HG03432 (cell line): ENCODE data around the gene NIT1.

ENCODE experiments used
- ATAC-seq: cut with Tn5 transposase; IDR thresholded peaks from one replicate; pipeline ENCODE4 v1.9.1; 2021; ENCODE audit warnings: mild to moderate bottlenecking, moderate library complexity; ENCODE audit not compliant: unreplicated experiment

NIT1 gene

DNA sequence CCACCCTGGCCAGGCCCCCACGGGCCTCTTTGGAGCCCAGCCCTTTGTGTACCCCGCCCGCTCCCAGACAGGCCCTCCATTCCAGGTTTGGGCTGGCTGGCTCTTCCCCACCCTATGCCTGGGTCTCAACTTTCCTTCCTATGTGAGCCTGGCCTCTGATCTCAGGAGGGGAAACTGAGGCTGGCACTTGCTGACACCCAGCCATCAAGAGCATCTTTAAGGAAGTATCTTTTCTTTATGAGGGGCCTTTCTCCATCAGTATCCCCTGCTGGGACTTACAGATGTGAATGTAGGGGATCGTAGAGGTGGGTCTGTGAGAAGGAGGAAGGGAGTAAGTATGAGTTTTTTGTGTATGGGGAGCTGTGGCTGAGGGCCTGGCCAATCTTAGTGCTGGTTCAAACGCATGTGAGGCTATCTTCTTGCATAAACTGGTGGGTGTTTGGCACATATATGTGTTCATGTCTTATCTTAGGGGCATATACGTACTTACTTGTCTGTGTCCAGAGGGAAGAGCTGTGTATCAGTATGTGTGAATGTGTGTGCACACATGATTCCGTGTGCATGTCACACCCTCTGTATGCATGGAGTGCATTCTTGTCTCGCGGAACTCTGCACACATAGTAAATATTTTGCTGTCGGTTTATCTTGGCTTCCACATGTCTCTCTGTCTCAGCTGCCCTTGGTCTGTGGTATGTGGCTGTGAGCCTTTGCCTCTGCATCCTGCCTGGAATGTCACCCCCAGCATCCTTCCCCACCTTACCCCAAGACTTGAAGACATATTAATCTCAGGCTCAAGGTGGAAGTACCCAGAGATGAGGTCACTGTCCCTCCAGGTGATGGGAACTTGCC, 33.9 kb upstream of the NIT1 start:
- no peak for ATAC-seq

DNA sequence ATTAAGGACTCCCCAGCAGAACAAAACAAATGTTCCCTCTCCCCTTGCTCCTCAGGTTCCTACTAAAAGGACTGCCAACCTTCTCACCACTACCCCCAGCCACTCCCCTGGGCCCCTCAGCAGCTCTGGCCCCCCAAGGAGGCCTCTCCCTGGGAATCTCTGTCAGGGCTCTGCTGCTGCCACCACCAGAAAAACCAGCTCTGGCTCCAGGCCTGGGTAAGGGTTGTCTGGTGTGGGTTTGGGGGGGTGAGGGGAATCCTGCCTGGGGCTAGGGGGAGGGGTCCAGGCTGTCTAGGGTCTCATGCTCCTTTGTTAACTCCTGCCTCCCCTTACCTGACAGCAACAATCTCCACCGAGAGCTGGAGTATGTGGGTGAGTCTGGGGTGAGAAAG, 33.3 kb upstream of the NIT1 start:
- no peak for ATAC-seq

DNA sequence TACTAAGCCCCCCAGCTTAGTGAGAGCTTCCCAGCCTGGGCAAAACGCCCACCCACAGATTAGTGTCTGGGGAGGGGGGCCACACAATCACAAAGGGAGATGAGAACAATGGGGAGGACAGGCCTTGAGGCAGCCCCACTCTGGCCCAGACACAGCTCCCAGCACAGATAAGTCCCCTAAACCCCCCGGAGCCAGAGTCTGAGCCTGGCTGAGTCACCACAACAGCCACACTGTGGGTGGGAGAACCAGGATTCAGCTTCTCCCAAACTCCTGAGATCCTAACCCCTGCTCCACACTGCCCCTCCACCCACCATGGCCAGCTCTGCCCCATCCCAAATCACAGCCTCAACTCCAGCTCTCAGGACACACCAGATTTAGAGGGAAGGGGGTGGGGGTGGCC, 32.7 kb upstream of the NIT1 start:
- ATAC-seq = no peak

DNA sequence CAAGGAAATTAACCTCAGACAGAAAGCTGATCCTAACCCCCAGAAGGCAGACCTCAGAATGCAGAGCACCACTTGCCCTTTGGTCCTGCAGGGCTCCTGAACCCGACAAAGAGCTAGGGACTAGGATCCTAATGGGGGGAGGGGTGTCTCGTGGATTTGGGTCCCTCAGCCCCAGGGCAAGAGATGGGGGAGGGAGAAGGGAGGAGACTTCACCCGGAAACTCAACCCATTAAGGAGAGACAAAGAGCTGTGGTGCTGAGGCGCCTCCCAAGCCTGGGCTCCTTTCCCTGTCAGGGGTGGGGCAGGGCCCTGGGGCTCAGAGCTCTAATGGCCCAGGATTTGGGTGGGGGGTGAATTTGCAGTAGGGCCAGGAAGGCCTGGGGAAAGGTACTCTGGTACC, 31.4 kb upstream of the NIT1 start:
- ATAC-seq = no peak

DNA sequence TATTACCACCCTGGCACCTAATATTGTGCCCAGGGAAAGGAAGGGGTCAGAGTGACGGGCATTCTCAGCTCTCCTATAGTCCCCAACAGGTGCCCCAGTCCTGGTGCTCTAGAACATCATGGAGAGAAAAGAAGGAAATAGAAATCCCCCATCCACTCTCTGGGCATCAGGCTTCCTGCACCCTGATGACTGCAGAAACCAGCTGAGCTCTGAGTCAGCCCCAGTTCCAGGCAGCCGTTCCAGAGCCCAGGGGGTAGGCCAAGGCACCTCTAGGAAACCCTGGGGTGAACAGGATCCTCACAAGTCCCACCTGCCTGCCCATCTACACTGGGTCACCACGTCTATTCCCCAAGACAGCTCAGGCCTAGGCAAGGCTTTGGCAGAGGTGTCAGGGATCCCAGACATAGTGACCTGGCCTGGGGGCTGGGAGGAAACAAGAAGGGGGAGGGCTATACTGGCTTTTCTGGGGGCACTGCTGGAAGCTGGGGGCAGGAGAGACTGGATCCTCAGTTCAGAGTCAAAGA, 29.3 kb upstream of the NIT1 start:
- no peak for ATAC-seq

DNA sequence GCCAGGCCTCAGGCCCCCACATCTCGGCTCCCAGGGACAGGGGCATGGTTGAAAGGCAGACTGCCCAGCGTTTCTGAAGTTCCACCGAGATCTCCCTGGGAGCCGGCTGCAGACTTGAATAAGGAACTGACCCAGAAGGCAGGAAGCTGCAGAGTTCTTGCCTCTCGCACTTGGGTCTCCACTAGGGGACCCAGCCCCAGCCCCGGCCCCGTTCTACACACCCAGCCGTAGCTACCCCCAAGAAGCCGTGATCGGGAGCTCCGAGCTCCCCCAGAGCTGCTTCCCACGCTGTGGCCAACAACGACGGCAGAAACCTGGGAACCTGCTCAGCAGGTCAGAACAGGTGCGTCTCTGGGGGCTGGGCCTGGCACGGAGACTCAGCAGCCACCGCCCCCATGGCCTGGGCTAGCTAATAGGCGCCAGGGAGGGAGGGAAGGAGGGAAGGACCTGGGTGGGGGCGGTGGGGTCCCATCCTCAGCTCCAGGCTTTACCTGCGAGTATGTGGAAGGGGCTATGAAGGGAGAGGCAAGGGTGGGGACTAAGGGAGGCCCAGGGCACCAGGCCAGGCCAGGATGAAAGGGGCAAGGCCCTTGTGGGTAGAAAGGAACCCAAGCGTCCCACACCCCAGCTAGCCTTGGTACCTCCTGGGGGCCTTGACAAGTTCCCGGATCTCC, 28.5 kb upstream of the NIT1 start, which contains the start of gene NECTIN4:
Gene NECTIN4, minus strand, starts transcription at position 308 of the 674 bp plus-strand sequence. Its CDS starts 262 bp downstream, at position 46.
- no peak for ATAC-seq

DNA sequence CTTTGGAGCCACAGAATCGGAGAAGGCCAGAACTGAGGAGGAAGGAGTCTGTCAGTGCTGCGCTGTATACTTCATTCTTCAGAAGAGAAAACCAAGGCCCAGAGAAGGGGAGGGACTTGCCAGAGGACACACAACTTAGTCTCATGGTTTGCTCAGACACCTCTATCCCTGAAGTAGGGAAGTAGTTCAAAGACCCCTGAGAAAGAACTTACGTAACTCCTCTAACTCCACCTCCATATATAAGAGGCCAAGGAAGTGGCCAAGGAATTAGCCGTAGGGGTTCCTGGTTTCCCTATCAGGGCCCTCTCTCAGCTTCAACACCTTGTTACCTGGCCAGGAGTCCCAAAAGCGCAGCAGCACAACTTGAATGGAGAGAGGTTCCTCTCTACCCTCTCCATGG, 28.0 kb upstream of the NIT1 start:
- no peak for ATAC-seq

DNA sequence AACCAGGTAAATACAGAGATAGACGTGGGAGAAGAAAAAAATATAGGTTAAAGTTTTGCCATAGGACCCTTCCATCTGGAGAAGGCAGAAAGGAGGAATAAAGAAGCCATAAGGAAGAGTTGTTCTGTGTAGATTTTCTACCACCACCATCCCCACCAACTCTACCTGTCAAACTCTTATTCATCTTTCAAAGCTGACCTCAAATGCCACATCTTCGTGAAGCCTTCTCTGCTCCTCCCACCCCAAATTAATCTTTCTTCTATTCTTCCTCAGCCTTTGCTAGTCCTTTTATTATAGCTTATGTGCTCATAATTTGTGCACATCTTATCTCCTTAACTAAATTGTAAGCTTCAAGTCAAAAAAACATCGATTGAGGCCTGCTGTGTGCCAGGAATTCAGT, 27.3 kb upstream of the NIT1 start:
- ATAC-seq = no peak

DNA sequence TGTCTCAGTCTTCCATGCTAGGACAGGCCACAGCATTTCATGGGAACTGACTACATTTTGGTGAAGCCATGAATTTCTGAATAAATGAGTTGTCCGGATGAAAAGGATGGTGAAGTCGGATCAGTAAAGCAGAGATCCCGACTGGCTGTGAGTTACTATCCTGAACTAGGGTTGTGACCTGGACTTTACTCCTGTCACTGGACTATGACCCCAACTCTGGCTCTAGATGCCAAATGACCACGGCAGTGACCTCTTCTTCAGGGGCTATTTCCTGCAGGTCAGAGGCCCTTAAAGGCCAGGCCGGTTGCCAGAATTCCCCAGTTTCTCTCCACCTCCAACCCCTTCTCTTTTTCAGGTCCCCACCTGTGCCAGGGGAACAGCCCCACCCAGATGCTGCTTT, 26.8 kb upstream of the NIT1 start:
- no peak for ATAC-seq

DNA sequence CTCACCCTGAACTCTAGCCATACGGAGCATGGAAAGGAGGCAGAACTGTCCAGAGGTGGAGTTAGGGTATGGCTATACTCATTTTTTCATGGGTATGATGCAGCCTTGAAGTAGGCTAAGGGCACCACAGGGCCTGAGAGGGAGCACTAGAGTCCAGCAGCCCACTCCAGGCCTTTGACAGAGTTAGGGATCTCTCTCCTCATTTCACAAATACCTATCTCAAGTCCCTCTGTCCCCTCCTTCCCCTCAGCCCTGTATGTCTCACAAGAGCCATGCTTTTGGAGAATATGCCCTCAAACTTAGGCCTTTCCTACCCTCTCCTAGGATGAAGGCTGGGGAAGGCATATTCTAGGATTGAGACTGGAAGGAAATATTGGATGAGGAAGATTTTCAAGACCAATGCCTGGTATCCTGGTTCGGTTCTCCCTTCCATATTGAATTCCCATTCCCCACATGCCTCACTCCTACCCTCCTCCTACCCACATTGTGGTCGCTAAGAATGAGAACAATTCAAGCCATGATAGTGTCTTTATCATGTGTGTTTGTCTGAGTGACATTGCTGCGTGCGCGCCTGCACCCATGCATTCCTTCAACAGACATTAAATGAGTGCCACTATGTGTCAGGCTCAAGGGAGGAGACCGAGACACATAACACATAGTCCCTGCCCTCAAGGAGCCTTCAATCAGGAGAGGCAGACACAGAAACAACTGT, 26.0 kb upstream of the NIT1 start:
- ATAC-seq = no peak

DNA sequence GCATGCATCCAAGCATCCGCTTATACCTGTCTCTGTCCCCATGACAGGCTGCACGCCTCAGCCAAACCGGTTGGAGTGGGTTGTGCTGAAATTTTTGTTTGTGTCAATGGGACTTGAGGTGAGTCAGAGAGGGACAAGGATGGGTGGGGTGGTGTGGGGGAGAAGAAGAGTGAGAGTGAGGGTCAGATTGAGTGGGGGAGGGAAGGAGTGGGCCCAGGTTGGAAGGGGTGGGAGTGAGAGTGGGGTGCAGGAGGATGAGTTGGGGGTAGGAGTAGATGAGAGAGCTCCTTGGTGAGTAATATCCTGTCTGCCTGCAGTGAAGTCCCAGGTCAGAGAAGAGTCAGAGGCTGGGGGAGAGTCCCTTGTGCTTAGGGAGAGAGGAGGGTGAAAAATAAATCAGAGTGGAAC, 25.3 kb upstream of the NIT1 start:
- peak; percentile 41 for ATAC-seq

DNA sequence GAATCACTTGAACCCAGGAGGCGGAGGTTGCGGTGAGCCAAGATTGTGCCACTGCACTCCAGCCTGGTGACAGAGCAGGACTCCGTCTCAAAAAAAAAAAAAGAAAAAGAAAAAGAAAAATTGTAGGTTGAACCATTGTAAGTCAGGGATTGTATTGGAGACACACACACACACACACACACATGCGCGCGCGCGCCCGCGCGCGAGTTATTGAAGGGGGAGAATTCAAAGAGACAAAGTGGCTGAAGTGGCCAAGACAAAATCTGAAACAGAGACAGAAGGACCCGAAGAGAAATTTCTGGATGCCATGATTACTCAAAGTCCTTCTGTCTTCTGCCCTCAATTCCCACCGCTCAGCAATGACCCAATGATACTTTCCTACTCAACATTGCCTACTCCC, 23.4 kb upstream of the NIT1 start:
- ATAC-seq = no peak

DNA sequence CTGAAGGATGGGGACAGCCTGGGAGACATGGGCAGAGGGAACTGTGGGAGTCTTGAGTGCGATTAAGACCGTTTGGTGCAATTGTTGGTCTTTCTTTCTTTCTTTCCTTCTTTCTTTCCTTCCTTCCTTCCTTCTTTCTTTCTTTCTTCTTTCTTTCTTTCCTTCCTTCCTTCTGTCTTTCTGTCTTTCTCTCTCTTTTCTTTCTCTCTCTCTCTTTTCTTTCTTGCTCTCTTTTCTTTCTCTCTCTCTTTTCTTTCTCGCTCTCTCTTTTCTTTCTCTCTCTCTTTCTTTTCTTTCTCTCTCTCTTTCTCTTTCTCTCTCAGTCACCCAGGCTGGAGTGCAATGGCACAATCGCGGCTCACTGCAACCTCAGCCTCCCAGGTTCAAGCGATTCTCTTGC, 22.7 kb upstream of the NIT1 start:
- ATAC-seq = no peak

DNA sequence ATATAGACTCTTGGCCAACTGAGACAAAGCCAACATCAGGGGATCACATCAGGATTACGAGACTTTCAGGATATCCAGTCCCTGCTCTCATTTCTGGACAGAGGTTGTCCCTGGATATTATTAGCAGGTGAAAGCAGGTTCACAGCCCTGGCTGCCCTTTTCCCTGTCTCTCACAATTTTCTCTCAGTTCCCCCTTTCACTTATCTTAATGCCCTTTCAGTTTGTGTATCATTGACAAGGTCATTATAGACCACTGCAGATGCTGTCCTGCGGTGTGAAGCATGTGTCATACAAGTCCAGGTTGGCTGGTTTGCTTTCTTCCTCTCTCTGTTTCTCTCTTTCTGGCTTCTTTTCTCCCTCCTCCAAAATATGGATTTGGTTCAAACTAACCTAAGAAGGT, 21.9 kb upstream of the NIT1 start:
- peak; percentile 46 for ATAC-seq

DNA sequence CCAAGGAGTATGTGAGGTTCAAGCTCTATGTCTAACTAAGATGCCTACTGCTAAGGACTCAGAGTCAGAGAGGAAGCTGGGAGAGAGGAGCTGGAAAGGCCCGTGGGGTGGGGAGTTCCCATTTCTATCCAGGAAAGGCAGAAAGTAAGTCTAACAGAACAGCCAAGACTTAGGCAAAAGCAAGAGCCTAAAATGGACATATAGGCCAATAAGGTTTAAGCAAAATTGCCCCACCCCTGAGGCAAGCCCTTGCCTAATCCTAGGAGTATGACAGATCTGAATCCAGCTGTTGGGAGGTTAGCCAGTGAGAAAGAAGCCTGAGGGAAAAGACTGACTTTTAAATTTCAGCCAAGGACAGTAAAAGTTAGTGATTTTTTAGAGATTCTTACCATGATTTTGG, 21.4 kb upstream of the NIT1 start:
- ATAC-seq = no peak

DNA sequence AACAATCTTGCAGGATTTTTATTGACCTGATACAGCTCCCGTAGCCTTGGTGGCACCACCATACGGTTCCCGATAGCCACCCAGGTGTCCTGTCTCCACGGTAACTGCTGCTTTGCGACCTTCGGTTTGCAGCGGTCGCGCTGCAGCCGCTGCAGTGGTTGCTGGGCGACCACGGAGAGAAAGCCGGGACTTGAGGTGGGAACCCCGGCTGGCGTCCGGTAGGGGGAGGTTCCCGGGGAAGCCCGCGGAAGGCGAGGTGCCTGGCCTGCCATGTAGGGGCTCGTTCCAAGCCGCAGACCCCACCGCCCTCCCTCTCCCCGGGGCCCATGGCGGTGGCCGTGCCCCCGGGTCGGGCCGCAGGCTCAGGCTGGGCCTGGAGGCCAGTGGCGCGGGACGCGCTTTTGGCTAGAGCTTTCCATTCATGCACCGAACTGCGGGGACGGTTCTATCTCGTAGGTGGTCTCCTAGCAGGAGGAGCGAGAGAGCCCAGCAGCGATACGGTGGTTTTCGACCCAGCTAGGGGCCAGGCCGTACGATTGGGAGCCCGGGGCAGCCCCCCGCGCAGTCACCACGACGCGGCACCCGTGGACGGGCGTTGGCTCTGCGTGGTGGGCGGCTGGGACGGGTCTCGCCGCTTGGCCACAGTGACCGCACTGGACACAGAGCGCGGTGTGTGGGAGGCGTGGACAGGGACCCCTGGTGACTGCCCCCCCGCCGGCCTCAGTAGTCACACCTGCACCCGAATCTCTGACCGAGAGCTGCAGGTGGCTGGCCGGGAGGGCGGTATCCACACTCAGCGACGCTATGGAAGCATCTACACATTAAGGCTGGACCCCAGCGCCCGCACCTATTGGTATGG, 19.5 kb upstream of the NIT1 start, which contains the start of gene KLHDC9:
Gene KLHDC9, plus strand, starts transcription at position 152 of the 859 bp plus-strand sequence. Its CDS starts 175 bp downstream, at position 327.
- ATAC-seq = peak; percentile 80

DNA sequence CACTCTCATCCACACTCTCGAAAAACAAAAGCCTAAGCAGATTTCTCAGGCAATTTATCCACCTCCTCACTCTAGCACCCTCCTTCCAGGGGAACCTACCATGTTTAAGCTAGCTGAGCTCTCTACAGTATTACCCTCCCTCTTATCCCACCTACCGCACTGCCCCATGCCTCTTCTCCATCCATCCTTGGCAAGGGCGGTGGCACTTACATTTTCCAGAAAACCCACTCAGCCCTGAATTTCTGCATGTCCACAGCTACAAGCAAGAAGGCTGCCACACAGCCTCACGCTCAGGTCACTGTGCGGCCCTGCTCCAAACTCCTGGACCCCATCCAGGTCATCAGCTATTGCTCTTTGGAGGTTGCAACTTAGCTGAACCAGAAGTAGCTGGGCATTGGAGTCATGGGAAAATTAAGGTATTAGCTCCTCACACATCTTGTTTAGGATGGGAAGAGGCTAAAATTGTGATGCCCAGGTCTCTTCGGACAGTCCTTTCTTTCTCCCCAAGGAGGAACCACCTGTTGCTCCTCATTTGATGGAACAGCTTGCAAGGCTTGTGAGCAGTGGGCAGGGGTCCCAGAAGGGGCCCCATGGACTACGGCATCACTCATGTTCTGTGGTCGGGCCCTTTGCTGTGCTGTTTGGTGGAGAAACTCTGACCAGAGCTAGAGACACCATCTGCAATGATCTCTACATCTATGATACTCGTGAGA, 18.7 kb upstream of the NIT1 start:
- ATAC-seq = no peak

DNA sequence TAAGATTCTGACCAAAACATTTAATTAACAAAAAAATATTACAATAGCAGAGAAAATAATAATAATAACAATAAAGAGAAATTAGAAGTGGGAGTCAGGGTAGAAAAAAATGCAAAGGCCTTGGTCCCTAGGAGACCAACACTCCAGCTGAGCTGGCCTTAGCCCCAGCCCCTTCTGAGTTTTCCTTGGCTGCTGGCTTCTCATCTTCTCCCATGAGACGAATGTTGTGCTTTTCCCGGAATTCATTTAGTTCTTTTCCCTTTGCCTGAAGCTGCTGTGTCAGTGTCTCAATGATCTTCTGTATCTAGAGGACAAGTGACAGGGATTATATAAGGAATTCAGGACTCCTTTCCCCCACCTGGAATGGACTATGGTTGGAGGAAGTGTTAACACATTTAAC, 17.3 kb upstream of the NIT1 start:
- no peak for ATAC-seq

DNA sequence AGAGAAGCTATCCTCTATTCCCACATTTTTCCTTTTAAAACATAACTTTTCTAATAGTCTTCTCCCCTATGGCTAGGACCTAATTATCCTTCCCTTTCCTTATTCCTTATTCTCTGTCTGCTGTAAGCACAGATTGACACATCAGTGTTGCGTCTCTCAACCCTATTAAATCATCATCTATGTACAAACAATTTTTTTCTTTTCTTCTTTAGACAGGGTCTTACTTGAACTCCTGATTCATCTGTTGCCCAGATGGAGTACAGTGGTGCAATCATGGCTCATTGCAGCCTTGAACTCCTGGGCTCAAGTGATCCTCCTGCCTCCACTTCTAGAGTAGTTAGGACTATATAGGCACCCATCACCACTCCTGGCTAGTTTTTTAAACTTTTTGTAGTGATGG, 11.5 kb upstream of the NIT1 start:
- no peak for ATAC-seq

DNA sequence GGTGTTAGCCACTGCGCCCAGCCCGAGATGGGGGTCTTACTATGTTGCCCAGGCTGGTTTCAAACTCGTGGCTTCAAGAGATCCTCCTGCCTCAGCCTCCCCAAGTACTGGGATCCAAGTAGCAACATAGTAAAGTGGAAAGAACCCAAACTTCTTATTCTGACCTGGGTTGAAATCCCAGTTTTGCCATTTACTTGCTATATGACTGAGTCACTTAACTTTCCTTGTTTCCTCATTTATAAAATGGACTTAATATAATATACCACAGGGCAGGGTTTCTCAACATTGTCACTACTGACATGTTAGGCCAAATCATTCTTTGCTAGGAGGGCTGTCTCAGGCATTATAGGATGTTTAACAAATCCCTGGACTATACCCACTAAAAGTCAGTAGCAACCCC, 6.8 kb upstream of the NIT1 start:
- no peak for ATAC-seq
